OCI-LY3 (cell line): ENCODE data around the gene RMND5A.
"Not testable (repeated sequence)": the region's sequence is repeated elsewhere in the genome, so short reads cannot be mapped to it uniquely, and the experiment has no call there.

ENCODE experiments used
- EZH2phosphoT487 ChIP-seq: fragments of 200-600 bp; shearing (Covaris generic); IDR thresholded peaks from 2 replicates; pipeline ENCODE4 v1.6.1; 2018; ENCODE audit warnings: antibody characterized with exemption, mixed run types, low read depth
- TF ChIP-seq, protein P1 (sequence below): fragments of 200-600, 300-600 bp; sonication (generic); IDR thresholded peaks from 2 replicates; pipeline ENCODE4 v1.5.1; 2014; ENCODE audit warnings: antibody characterized with exemption, low read length, low read depth

DNA sequence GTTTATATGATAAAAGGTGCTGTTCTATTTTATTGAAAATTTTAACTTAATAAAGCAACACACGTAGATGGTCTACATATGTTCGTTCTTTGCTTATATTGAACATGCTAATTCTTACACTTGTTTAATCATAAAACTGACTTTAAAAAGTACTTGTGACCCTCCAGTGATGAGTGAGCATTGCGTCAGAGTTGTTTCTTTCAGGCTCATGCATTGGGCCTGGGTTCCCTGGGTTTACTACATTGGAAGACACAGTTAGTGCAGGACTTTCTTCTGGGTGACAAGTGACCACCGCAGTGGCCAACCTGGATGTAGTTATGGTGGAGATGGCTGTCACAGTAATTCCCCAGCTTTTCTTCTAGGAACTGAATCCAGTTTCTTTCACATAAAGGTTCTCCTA is 13.4 kb downstream of the RMND5A start:
- TF ChIP-seq, protein P1, sequence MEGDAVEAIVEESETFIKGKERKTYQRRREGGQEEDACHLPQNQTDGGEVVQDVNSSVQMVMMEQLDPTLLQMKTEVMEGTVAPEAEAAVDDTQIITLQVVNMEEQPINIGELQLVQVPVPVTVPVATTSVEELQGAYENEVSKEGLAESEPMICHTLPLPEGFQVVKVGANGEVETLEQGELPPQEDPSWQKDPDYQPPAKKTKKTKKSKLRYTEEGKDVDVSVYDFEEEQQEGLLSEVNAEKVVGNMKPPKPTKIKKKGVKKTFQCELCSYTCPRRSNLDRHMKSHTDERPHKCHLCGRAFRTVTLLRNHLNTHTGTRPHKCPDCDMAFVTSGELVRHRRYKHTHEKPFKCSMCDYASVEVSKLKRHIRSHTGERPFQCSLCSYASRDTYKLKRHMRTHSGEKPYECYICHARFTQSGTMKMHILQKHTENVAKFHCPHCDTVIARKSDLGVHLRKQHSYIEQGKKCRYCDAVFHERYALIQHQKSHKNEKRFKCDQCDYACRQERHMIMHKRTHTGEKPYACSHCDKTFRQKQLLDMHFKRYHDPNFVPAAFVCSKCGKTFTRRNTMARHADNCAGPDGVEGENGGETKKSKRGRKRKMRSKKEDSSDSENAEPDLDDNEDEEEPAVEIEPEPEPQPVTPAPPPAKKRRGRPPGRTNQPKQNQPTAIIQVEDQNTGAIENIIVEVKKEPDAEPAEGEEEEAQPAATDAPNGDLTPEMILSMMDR, result not testable (repeated sequence)
- TF ChIP-seq EZH2phosphoT487, result not testable (repeated sequence)
